K562 (cell line): Measurements from ENCODE around the gene PDE8B. TPM values are rescaled to one million over a fixed set of nuclear protein-coding genes. Genes with fewer than 3 reads are reported as not detected.

ENCODE experiments used
- ATAC-seq: fragments of 200-7000 bp; cut with Tn5 transposase; 3 replicates; pipeline ENCODE4 v1.9.1; 2020; ENCODE audit warnings: moderate library complexity
- BruUV-seq: library from RNA; stranded (reverse); fragments of 400-500 nt; replicated peaks from 2 replicates; lab custom pipeline; 2021; lab: Mats Ljungman, UMichigan
- CTCF ChIA-PET: fragments of 300-600 bp; formaldehyde crosslinking; extraction: SDS; loops from one replicate; lab custom pipeline; 2021; ENCODE audit warnings: low intra/inter-chr PET ratio; lab: Yijun Ruan, JAX
- POLR2A ChIA-PET: fragments of 300-600, 350-650 bp; sonication (Branson Sonifier 250); formaldehyde crosslinking; extraction: SDS; loops from one replicate; lab custom pipeline; 2021; ENCODE audit warnings: antibody characterized with exemption, inconsistent platforms; lab: Yijun Ruan, JAX
- DNase-seq, 4 experiments: peaks; one replicate each; pipeline versions ENCODE4 v3.0.0 to v3.0.0-alpha.2; 2011 to 2018; ENCODE audit warnings: low spot score in 3 of 4, mixed read lengths in 3 of 4; ENCODE audit errors: extremely low read depth in 1 of 4
- FAIRE-seq: peaks from 2 replicates; lab custom pipeline; 2011; peaks lifted over from hg19 to GRCh38; lab: Jason Lieb, UNC
- H2AFZ ChIP-seq: 2 replicates; pipeline ENCODE4 v1.6.0; 2011; ENCODE audit warnings: low read depth, low read length, control low read depth, inconsistent platforms
- H3K27ac ChIP-seq: fragments of 200-600 bp; 3 replicates; pipeline ENCODE4 v1.8.0; 2011; ENCODE audit warnings: low read depth, mild to moderate bottlenecking, control low read depth, inconsistent platforms, low read length, moderate library complexity, mixed read lengths; ENCODE audit errors: extremely low read depth
- H3K27me3 ChIP-seq, 2 experiments: fragments of 300-600 bp in 1 of 2; 2 replicates in 1 of 2; 3 replicates in 1 of 2; pipeline versions ENCODE4 v1.6.0 to v1.8.0; 2011; ENCODE audit warnings: inconsistent platforms in 2 of 2, low read length in 2 of 2, mild to moderate bottlenecking in 1 of 2, mixed read lengths in 1 of 2, moderate library complexity in 1 of 2; ENCODE audit not compliant: control insufficient read depth in 2 of 2, insufficient read depth in 2 of 2
- H3K36me3 ChIP-seq: fragments of 300-600 bp; 3 replicates; pipeline ENCODE4 v1.8.0; 2011; ENCODE audit warnings: mild to moderate bottlenecking, low read length, inconsistent platforms; ENCODE audit not compliant: control insufficient read depth, insufficient read depth
- H3K4me1 ChIP-seq, 2 experiments: fragments of 200-600 bp in 1 of 2; replicated peaks in 1 of 2; 2 replicates in 1 of 2; 3 replicates in 1 of 2; pipeline versions ENCODE4 v1.5.1 to v1.8.0; 2011; ENCODE audit warnings: inconsistent platforms in 2 of 2, low read length in 2 of 2, mild to moderate bottlenecking in 1 of 2, mixed read lengths in 1 of 2, moderate library complexity in 1 of 2; ENCODE audit not compliant: control insufficient read depth in 2 of 2, insufficient read depth in 2 of 2
- H3K4me2 ChIP-seq: 2 replicates; pipeline ENCODE4 v1.6.1; 2011; ENCODE audit warnings: low read length, control low read depth, inconsistent platforms, mixed read lengths; ENCODE audit not compliant: insufficient read depth
- H3K4me3 ChIP-seq: fragments of 200-600 bp; sonication (generic), shearing (Covaris generic); 2 replicates; pipeline ENCODE4 v1.5.1; 2016; ENCODE audit warnings: control low read depth, inconsistent platforms
- H3K79me2 ChIP-seq: fragments of 200-600 bp; 3 replicates; pipeline ENCODE4 v1.8.0; 2011; ENCODE audit warnings: low read length, inconsistent platforms; ENCODE audit not compliant: control insufficient read depth, insufficient read depth
- H3K9ac ChIP-seq, 2 experiments: 2 replicates each; pipeline versions ENCODE4 v1.6.0 to v1.6.1; 2011; ENCODE audit warnings: low read depth in 2 of 2, low read length in 2 of 2, control low read depth in 1 of 2, inconsistent platforms in 1 of 2, mild to moderate bottlenecking in 1 of 2, mixed read lengths in 1 of 2; ENCODE audit not compliant: insufficient read depth in 1 of 2
- H3K9me1 ChIP-seq: one replicate; pipeline ENCODE4 v1.6.0; 2011; ENCODE audit warnings: inconsistent platforms, mild to moderate bottlenecking, low read length, moderate library complexity; ENCODE audit not compliant: control insufficient read depth, insufficient read depth
- H3K9me3 ChIP-seq: replicated peaks from 2 replicates; pipeline ENCODE4 v1.5.1; 2011; ENCODE audit warnings: low read depth, low read length, inconsistent platforms; ENCODE audit not compliant: control insufficient read depth, insufficient read depth
- H4K20me1 ChIP-seq: replicated peaks from 2 replicates; pipeline ENCODE4 v1.6.1; 2011; ENCODE audit warnings: low read length, inconsistent platforms, mixed read lengths; ENCODE audit not compliant: control insufficient read depth, insufficient read depth
- CSDE1 ChIP-seq, 2 experiments: fragments of 450-650 bp; IDR thresholded peaks; 2 replicates each; pipeline ENCODE4 v1.6.1; 2016; ENCODE audit warnings: mild to moderate bottlenecking in 1 of 2
- FUS ChIP-seq: fragments of 200-400 bp; formaldehyde crosslinking; optimal IDR thresholded peaks from 2 replicates; pipeline ENCODE3; 2017; ENCODE audit warnings: low read depth, low read length
- GTF2A2 ChIP-seq: IDR thresholded peaks from 2 replicates; pipeline ENCODE4 v1.6.1; 2016; ENCODE audit warnings: mild to moderate bottlenecking, missing genetic modification characterization, missing compliant biosample characterization
- HCFC1 ChIP-seq: IDR thresholded peaks from 2 replicates; pipeline ENCODE4 v1.6.1; 2012; ENCODE audit warnings: low read depth, low read length, improper control_type of control experiment
- HNRNPL ChIP-seq: fragments of 200-400 bp; formaldehyde crosslinking; IDR thresholded peaks from 2 replicates; pipeline ENCODE4 v1.6.1; 2017; ENCODE audit warnings: low read depth, mild to moderate bottlenecking, low read length
- JUNB ChIP-seq: fragments of 450-650 bp; formaldehyde crosslinking; conservative IDR thresholded peaks from 2 replicates; pipeline ENCODE4 v1.4.0; 2020; ENCODE audit warnings: mild to moderate bottlenecking
- KLF1 ChIP-seq: fragments of 450-650 bp; IDR thresholded peaks from 2 replicates; pipeline ENCODE4 v1.6.1; 2016; ENCODE audit warnings: missing genetic modification characterization, missing compliant biosample characterization
- LARP7 ChIP-seq: fragments of 450-650 bp; IDR thresholded peaks from 2 replicates; pipeline ENCODE4 v1.6.1; 2016
- PHB2 ChIP-seq: fragments of 450-650 bp; IDR thresholded peaks from 2 replicates; pipeline ENCODE4 v1.6.1; 2017; ENCODE audit warnings: low read depth
- PHTF2 ChIP-seq: fragments of 250-450 bp; sonication (Bioruptor Pico); IDR thresholded peaks from 2 replicates; pipeline ENCODE4 v1.5.0; 2021; ENCODE audit warnings: mild to moderate bottlenecking
- RBM14 ChIP-seq: fragments of 200-400 bp; formaldehyde crosslinking; IDR thresholded peaks from 2 replicates; pipeline ENCODE4 v1.6.1; 2018; ENCODE audit warnings: low read depth, mild to moderate bottlenecking, low read length, moderate library complexity, borderline replicate concordance; ENCODE audit not compliant: insufficient read depth
- TCF7L2 ChIP-seq: fragments of 150-350 bp; IDR thresholded peaks from 2 replicates; pipeline ENCODE4 v1.6.1; 2016; ENCODE audit warnings: low read depth, mild to moderate bottlenecking, low read length, moderate library complexity
- ZFP30 ChIP-seq: fragments of 250-450 bp; sonication (Bioruptor Pico); IDR thresholded peaks from 2 replicates; pipeline ENCODE4 v1.8.0; 2022; ENCODE audit warnings: moderate library complexity, mild to moderate bottlenecking, inconsistent platforms, borderline replicate concordance
- WGBS: fragments of 100-300 bp; shearing (Covaris generic); methylation state at CpG from one replicate; pipeline ENCODE4 v1.1.6; 2016; ENCODE audit warnings: low coverage, mixed read lengths; ENCODE audit not compliant: insufficient coverage; ENCODE audit errors: missing lambda C conversion rate; 5-methylcytosine and 5-hydroxymethylcytosine counted together
- in situ Hi-C: fragments of 300-500 bp; cut with MboI; formaldehyde crosslinking; loops from 4 replicates; pipeline ENCODE4 v1.15.0; 2018; ENCODE audit warnings: inconsistent platforms, mixed read lengths
- intact Hi-C: fragments of 100-400 bp; cut with micrococcal nuclease; formaldehyde crosslinking; loops from 2 replicates; pipeline ENCODE4 v1.14.2; 2022
- polyA plus RNA-seq, 8 experiments: library from polyadenylated mRNA; depleted of rRNA in 4 of 8; stranded (reverse) in 5 of 8; unstranded in 3 of 8; fragments of >200 nt; fragmentation: Nextera tagmentation in 2 of 8; fragmentation: Illumina TruSeq in 1 of 8; extraction: Ambion mirVana in 2 of 8; extraction: Trizol in 1 of 8; gene quantifications; 2 replicates each; pipeline versions ENCODE4 v1.2.1 to v1.2.3, GENCODE V29; 2011 to 2014; ENCODE audit warnings: inconsistent platforms in 1 of 8, missing spikeins in 1 of 8
- total RNA-seq, 7 experiments: library from RNA; depleted of rRNA in 6 of 7; stranded (reverse); fragments of >200 nt in 6 of 7; fragmentation: Illumina TruSeq in 2 of 7; extraction: Trizol in 2 of 7; gene quantifications; 2 replicates each; pipeline versions ENCODE4 v1.2.1 to v1.2.3, GENCODE V29; 2011 to 2021; ENCODE audit warnings: low replicate concordance in 1 of 7
- TF ChIP-seq, protein P1 (sequence below): sonication (generic); formaldehyde crosslinking; IDR thresholded peaks from 2 replicates; pipeline ENCODE4 v1.5.0; 2020; ENCODE audit warnings: missing genetic modification reagents
- TF ChIP-seq, protein P2 (sequence below): sonication (generic); formaldehyde crosslinking; IDR thresholded peaks from 2 replicates; pipeline ENCODE4 v1.8.1; 2023; ENCODE audit warnings: mild to moderate bottlenecking, missing genetic modification reagents, moderate library complexity

Gene PDE8B
- total and polyA plus RNA-seq, 9 of the 15 experiments (the other 6 are each of a cell fraction or from before 2014, with no cell fraction given): 0.15 to 0.28 TPM; not detected in 7

DNA sequence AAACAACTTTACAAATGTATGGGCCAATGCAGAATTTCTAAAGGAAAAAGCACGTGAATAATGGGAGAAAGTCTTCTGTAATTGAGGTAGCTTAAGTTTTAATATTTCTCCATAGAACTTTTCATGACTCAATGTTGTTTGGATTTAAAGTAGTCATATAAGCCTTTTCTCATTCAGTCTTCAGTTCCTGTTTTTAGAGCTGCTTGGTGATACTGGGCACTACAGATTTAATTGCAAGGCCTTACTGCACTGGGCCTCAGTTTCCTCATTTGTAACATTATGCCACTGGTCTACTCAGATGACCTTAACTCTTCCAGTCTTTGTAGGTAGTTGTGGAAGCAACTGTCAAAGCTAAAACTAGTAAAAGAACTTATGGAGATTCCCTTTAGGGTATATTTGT is 221.2 kb downstream of the PDE8B start:
- ATAC-seq: no peak
- Histone ChIP-seq H2AFZ (no peak overlapping the region), H3K9me3 (no peaks in the 10 kb centered on the region), H3K79me2 (no peaks in the 10 kb centered on the region), H4K20me1 (no peaks in the 10 kb centered on the region), H3K4me1 (no peaks in the 10 kb centered on the region), H3K36me3 (peaks cover 27% of the 10 kb centered on the region; the same call in 2 of the 3 replicates), H3K4me2 (no peak overlapping the region), H3K9me1 (no peaks in the 10 kb centered on the region), H3K4me3 (no peak overlapping the region), H3K27ac (no peak overlapping the region), H3K9ac (no peak overlapping the region), H3K27me3 (no peaks in the 10 kb centered on the region)
- in situ Hi-C loops: no loop called here
- POLR2A ChIA-PET: interaction anchor here (0.6 kb wide), 1 partner anchor 114 kb away, joined by 3 read pairs; no protein-coding TSS in a partner anchor
- WGBS: 85% methylated on average over 1 of the region's 1 CpG
- no peak for DNase-seq
- no TSS peak for BruUV-seq
- no peak for FAIRE-seq
- CTCF ChIA-PET: no interaction called here
- no peak for TF ChIP-seq RBM14
- no peak for TF ChIP-seq JUNB (CRISPR knock-in tag)
- no peak for TF ChIP-seq GTF2A2
- TF ChIP-seq PHB2: no peak
- no peak for TF ChIP-seq ZFP30 (CRISPR knock-in tag)
- TF ChIP-seq TCF7L2: no peak
- no peak for TF ChIP-seq HCFC1
- TF ChIP-seq HNRNPL: no peak
- TF ChIP-seq CSDE1 (IDR thresholded peaks at IDR 0.05): no peak
- TF ChIP-seq PHTF2: no peak
- TF ChIP-seq, protein P1, sequence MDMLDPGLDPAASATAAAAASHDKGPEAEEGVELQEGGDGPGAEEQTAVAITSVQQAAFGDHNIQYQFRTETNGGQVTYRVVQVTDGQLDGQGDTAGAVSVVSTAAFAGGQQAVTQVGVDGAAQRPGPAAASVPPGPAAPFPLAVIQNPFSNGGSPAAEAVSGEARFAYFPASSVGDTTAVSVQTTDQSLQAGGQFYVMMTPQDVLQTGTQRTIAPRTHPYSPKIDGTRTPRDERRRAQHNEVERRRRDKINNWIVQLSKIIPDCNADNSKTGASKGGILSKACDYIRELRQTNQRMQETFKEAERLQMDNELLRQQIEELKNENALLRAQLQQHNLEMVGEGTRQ (CRISPR knock-in tag): no peak
- no peak for TF ChIP-seq FUS
- TF ChIP-seq LARP7: no peak
- no peak for TF ChIP-seq KLF1 (tag)
- TF ChIP-seq, protein P2, sequence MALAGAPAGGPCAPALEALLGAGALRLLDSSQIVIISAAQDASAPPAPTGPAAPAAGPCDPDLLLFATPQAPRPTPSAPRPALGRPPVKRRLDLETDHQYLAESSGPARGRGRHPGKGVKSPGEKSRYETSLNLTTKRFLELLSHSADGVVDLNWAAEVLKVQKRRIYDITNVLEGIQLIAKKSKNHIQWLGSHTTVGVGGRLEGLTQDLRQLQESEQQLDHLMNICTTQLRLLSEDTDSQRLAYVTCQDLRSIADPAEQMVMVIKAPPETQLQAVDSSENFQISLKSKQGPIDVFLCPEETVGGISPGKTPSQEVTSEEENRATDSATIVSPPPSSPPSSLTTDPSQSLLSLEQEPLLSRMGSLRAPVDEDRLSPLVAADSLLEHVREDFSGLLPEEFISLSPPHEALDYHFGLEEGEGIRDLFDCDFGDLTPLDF: no peak
- intact Hi-C loops: no loop called here
